Natural killer cell (primary cell): ENCODE results near the gene SNX13. TPM values are rescaled to one million over a fixed set of nuclear protein-coding genes. Genes with fewer than 3 reads are reported as not detected.

ENCODE experiments used
- ATAC-seq, 3 donors: fragments of 150-1000 bp in 2 of 3; fragments of 200-7000 bp in 1 of 3; cut with Tn5 transposase; 1 replicate in 1 of 3; 2 replicates in 2 of 3; pipeline ENCODE4 v1.10.0; 2021; ENCODE audit warnings: mild to moderate bottlenecking in 2 of 3, moderate library complexity in 2 of 3
- DNase-seq, 2 donors: peaks; one replicate each; pipeline versions ENCODE4 v3.0.0 to v3.0.0-alpha.2; 2013 to 2021; ENCODE audit warnings: mixed read lengths in 1 of 2
- H3K27ac ChIP-seq: one replicate; pipeline ENCODE4 v1.5.1; 2013; ENCODE audit warnings: mild to moderate bottlenecking, low read length
- H3K27me3 ChIP-seq: one replicate; pipeline ENCODE4 v1.6.1; 2013; ENCODE audit warnings: low read length; ENCODE audit not compliant: control insufficient read depth, insufficient read depth
- H3K36me3 ChIP-seq: one replicate; pipeline ENCODE4 v1.6.1; 2013; ENCODE audit warnings: low read length; ENCODE audit not compliant: control insufficient read depth, insufficient read depth
- H3K4me1 ChIP-seq: one replicate; pipeline ENCODE4 v1.6.1; 2013; ENCODE audit warnings: low read length; ENCODE audit not compliant: control insufficient read depth, insufficient read depth
- H3K4me3 ChIP-seq: one replicate; pipeline ENCODE4 v1.5.1; 2013; ENCODE audit warnings: low read length
- H3K9me3 ChIP-seq: one replicate; pipeline ENCODE4 v1.6.1; 2013; ENCODE audit warnings: low read length; ENCODE audit not compliant: control insufficient read depth, insufficient read depth
- H3K27ac Mint-ChIP-seq, 2 donors: one replicate each; pipeline ENCODE4 v1.8.0; 2022; ENCODE audit warnings: mild to moderate bottlenecking in 2 of 2, mixed read lengths in 2 of 2, moderate library complexity in 1 of 2
- H3K27me3 Mint-ChIP-seq, 2 donors: one replicate each; pipeline ENCODE4 v1.8.0; 2022; ENCODE audit warnings: low read depth in 2 of 2, mixed read lengths in 2 of 2
- H3K36me3 Mint-ChIP-seq: one replicate; pipeline ENCODE4 v1.8.0; 2022; ENCODE audit warnings: mixed read lengths
- H3K4me1 Mint-ChIP-seq, 2 donors: one replicate each; pipeline ENCODE4 v1.8.0; 2022; ENCODE audit warnings: mixed read lengths in 2 of 2
- H3K4me3 Mint-ChIP-seq: one replicate; pipeline ENCODE4 v1.8.0; 2022; ENCODE audit warnings: mild to moderate bottlenecking, moderate library complexity, mixed read lengths
- H3K9me3 Mint-ChIP-seq, 2 donors: one replicate each; pipeline ENCODE4 v1.8.0; 2022; ENCODE audit warnings: mixed read lengths in 2 of 2
- CTCF ChIP-seq: fragments of 200-600 bp; IDR thresholded peaks from one replicate; pipeline ENCODE4 v1.8.0; 2022; ENCODE audit warnings: antibody characterized with exemption
- whole genome bisulfite sequencing: methylation state at CpG from one replicate; pipeline ENCODE4 v1.1.7; 2013; ENCODE audit warnings: missing lambda C conversion rate; ENCODE audit not compliant: insufficient coverage; 5-methylcytosine and 5-hydroxymethylcytosine counted together
- intact Hi-C: fragments of 100-400 bp; cut with micrococcal nuclease; formaldehyde crosslinking; loops from one replicate; pipeline ENCODE4 v1.14.2; 2022
- total RNA-seq, 4 donors: library from RNA; stranded (reverse); fragments of 120-200 nt in 1 of 4; gene quantifications; one replicate each; pipeline versions ENCODE4 v1.2.3 to v1.2.4, GENCODE V29; 2013 to 2022

SNX13 gene
- total RNA-seq, 3 donors from 2014 or later (not counting 1 experiment from before 2014, with no cell fraction given), result 34.8 to 38.5 (median 37.4) TPM

- Mint-ChIP-seq H3K4me3 (no peak overlapping the region), H3K4me1 (no peaks in the 10 kb centered on the region), H3K9me3 (no peaks in the 10 kb centered on the region), H3K27me3 (no peaks in the 10 kb centered on the region), H3K36me3 (peaks cover 9% of the 10 kb centered on the region), H3K27ac (no peak overlapping the region)
- intact Hi-C loops, result no loop called here
- ATAC-seq, result no peak
- DNase-seq, result no peak
- no peaks in the 10 kb centered on the region for H3K27me3 ChIP-seq
- no peaks in the 10 kb centered on the region for H3K9me3 ChIP-seq
- no peaks in the 10 kb centered on the region for H3K4me1 ChIP-seq
- H3K36me3 ChIP-seq, result peaks cover 21% of the 10 kb centered on the region
- TF ChIP-seq CTCF, result no peak
- H3K4me3 ChIP-seq, result no peak overlapping the region
- no CpG with 5 or more reads among the region's 1 CpG for WGBS
- no peak overlapping the region for H3K27ac ChIP-seq
Observed at GRCh38 chr7:17792075-17792936, 148.0 kb downstream of the SNX13 start.

- no peak for TF ChIP-seq CTCF
- Mint-ChIP-seq H3K4me1 (no peaks in the 10 kb centered on the region), H3K27ac (no peak overlapping the region), H3K4me3 (no peak overlapping the region), H3K27me3 (no peaks in the 10 kb centered on the region), H3K9me3 (no peaks in the 10 kb centered on the region), H3K36me3 (no peaks in the 10 kb centered on the region)
- ATAC-seq (no peak), DNase-seq (no peak)
- H3K9me3 ChIP-seq, result no peaks in the 10 kb centered on the region
- H3K4me1 ChIP-seq, result no peaks in the 10 kb centered on the region
- intact Hi-C loops, result no loop called here
- no peaks in the 10 kb centered on the region for H3K27me3 ChIP-seq
- H3K27ac ChIP-seq, result no peak overlapping the region
- WGBS, result 71% methylated on average over 1 of the region's 1 CpG
- H3K36me3 ChIP-seq, result no peaks in the 10 kb centered on the region
- no peak overlapping the region for H3K4me3 ChIP-seq
Observed at GRCh38 chr7:17787257-17787656, 153.0 kb downstream of the SNX13 start.

GRCh38 chr7:17786314-17786852 is 153.9 kb downstream of the SNX13 start:
- ATAC-seq, result no peak
- H3K36me3 ChIP-seq, result no peaks in the 10 kb centered on the region
- Mint-ChIP-seq H3K27ac (no peak overlapping the region), H3K27me3 (no peaks in the 10 kb centered on the region), H3K36me3 (no peaks in the 10 kb centered on the region), H3K4me1 (no peaks in the 10 kb centered on the region), H3K9me3 (no peaks in the 10 kb centered on the region), H3K4me3 (no peak overlapping the region)
- no peak overlapping the region for H3K4me3 ChIP-seq
- no peaks in the 10 kb centered on the region for H3K4me1 ChIP-seq
- no peak for DNase-seq
- no peaks in the 10 kb centered on the region for H3K9me3 ChIP-seq
- no peak overlapping the region for H3K27ac ChIP-seq
- WGBS, result 55% methylated on average over 4 of the region's 6 CpGs
- TF ChIP-seq CTCF, result no peak
- no peaks in the 10 kb centered on the region for H3K27me3 ChIP-seq
- intact Hi-C loops, result no loop called here

DNA sequence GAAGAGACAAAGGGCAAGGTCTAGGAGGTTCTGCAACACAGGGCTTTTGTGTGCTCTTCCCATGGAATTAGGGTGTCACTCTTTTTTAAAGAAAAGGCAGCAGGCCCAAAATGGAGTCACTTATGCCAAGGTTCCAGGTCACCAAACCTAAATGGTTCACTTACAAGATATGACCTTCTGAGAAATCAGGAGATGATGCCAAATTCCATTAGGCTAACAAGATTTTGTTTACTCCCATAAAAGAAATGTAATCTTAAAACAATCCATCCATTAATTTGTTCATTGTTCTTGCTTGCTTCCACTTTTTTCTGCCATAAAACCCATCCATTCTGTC is 158.1 kb downstream of the SNX13 start:
- H3K4me1 Mint-ChIP-seq, result no peaks in the 10 kb centered on the region

More for the DNA sequence above, 158.1 kb downstream of the SNX13 start:
- H3K36me3 Mint-ChIP-seq, result no peaks in the 10 kb centered on the region
- H3K9me3 Mint-ChIP-seq, result no peaks in the 10 kb centered on the region
- Histone ChIP-seq H3K4me1 (no peaks in the 10 kb centered on the region), H3K4me3 (no peak overlapping the region), H3K27ac (no peak overlapping the region), H3K27me3 (no peaks in the 10 kb centered on the region), H3K9me3 (no peaks in the 10 kb centered on the region), H3K36me3 (no peaks in the 10 kb centered on the region)
- no peak overlapping the region for H3K27ac Mint-ChIP-seq
- H3K27me3 Mint-ChIP-seq, result no peaks in the 10 kb centered on the region
- H3K4me3 Mint-ChIP-seq, result no peak overlapping the region
- no peak for TF ChIP-seq CTCF
- ATAC-seq, result no peak
- intact Hi-C loops, result no loop called here
- DNase-seq, result no peak
